Activated CD4-positive, alpha-beta T cell treated with anti-CD3 and anti-CD28 coated beads, Interleukin-10, Interleukin-2, amounts not matched to agents 100 ng/mL and 50 ng/mL, durations not matched to agents 16 hours and 8 hours (primary cell): ENCODE results near the gene IL17RB.

Experiments used
- DNase-seq: peaks from one replicate; pipeline ENCODE4 v3.0.0-alpha.2; 2020

Gene IL17RB

GRCh38 chr3:53846134-53846850, at the start of gene IL17RB, which contains the start of gene CHDH:
TSS of gene IL17RB (plus strand) at chr3:53846568. CDS start at chr3:53846589, 21 bp downstream.
TSS of gene CHDH (minus strand) at chr3:53846419. CDS start at chr3:53824008, 22,411 bp downstream.
- DNase-seq, result peak; percentile 44

- no peak for DNase-seq
These were observed 48.2 kb upstream of the IL17RB start for GRCh38 chr3:53798144-53798543.

GRCh38 chr3:53799338-53799865, 47.0 kb upstream of the IL17RB start:
- DNase-seq, result no peak

GRCh38 chr3:53800041-53800906, 46.1 kb upstream of the IL17RB start:
- DNase-seq, result no peak

- no peak for DNase-seq
These were observed 45.0 kb upstream of the IL17RB start for GRCh38 chr3:53801319-53801718.

GRCh38 chr3:53802256-53802880, 44.0 kb upstream of the IL17RB start:
- DNase-seq, result no peak

GRCh38 chr3:53803124-53803815, 43.1 kb upstream of the IL17RB start:
- DNase-seq, result no peak

- no peak for DNase-seq
These were observed 42.3 kb upstream of the IL17RB start for GRCh38 chr3:53803816-53804695.

- no peak for DNase-seq
These were observed 41.5 kb upstream of the IL17RB start for GRCh38 chr3:53804697-53805462.

- no peak for DNase-seq
These were observed 40.8 kb upstream of the IL17RB start for GRCh38 chr3:53805463-53806159.

- DNase-seq, result no peak
These were observed 39.9 kb upstream of the IL17RB start for GRCh38 chr3:53806182-53807116.

GRCh38 chr3:53807117-53807810, 39.1 kb upstream of the IL17RB start:
- no peak for DNase-seq

- DNase-seq, result no peak
These were observed 37.9 kb upstream of the IL17RB start for GRCh38 chr3:53808496-53808895.

GRCh38 chr3:53809267-53809666, 37.1 kb upstream of the IL17RB start:
- no peak for DNase-seq

GRCh38 chr3:53809764-53810400, 36.5 kb upstream of the IL17RB start:
- no peak for DNase-seq

- DNase-seq, result no peak
These were observed 35.0 kb upstream of the IL17RB start for GRCh38 chr3:53811143-53811927.

GRCh38 chr3:53812434-53812833, 33.9 kb upstream of the IL17RB start:
- DNase-seq, result no peak
